Nephron progenitor cell (in vitro differentiated cells): ENCODE measurements around the gene ACTL7B.

Experiments used
- DNase-seq: peaks from one replicate; pipeline ENCODE4 v3.0.0; 2021
- H3K27ac Mint-ChIP-seq: 2 replicates; pipeline ENCODE4 v1.8.0; 2021; ENCODE audit warnings: mild to moderate bottlenecking, moderate library complexity, mixed read lengths
- H3K27me3 Mint-ChIP-seq: 2 replicates; pipeline ENCODE4 v1.8.0; 2021; ENCODE audit warnings: mild to moderate bottlenecking, low read depth, mixed read lengths; ENCODE audit not compliant: poor library complexity
- H3K36me3 Mint-ChIP-seq: 2 replicates; pipeline ENCODE4 v1.8.0; 2021; ENCODE audit warnings: low read depth, mixed read lengths
- H3K4me1 Mint-ChIP-seq: 2 replicates; pipeline ENCODE4 v1.8.0; 2021; ENCODE audit warnings: mixed read lengths
- H3K4me3 Mint-ChIP-seq: 2 replicates; pipeline ENCODE4 v1.8.0; 2021; ENCODE audit warnings: mild to moderate bottlenecking, moderate library complexity, mixed read lengths
- H3K9me3 Mint-ChIP-seq: 2 replicates; pipeline ENCODE4 v1.8.0; 2021; ENCODE audit warnings: mild to moderate bottlenecking, moderate library complexity, mixed read lengths
- CTCF ChIP-seq: fragments of 200-600 bp; sonication (generic); IDR thresholded peaks from 2 replicates; pipeline ENCODE4 v1.5.0; 2021; ENCODE audit warnings: antibody characterized with exemption

ACTL7B gene

DNA sequence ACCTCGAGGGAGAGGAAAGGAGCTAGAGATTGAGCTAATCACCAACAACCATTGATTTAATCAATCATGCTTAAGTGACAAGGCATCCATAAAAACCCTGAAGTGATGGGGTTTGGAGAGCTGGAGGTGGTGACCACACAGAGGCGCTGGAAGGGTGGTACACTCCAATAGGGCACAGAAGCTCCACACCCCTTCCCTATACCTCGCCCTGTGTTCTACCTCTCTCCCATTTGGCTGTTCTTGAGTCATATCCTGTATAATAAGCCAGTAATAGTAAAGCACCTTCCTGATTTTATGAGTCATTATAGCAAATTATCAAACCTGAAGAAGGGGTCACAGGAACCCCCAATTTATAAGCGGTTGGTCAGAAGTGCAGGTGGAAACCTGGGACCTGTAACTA lies 18.3 kb downstream of the ACTL7B start:
- H3K27ac Mint-ChIP-seq: no peak overlapping the region
- H3K27me3 Mint-ChIP-seq: peaks cover 4% of the 10 kb centered on the region
- H3K4me1 Mint-ChIP-seq: peaks cover 12% of the 10 kb centered on the region

GRCh38 chr9:108836781-108837180 lies 19.0 kb downstream of the ACTL7B start:
- Mint-ChIP-seq H3K9me3 (no peaks in the 10 kb centered on the region), H3K36me3 (no peaks in the 10 kb centered on the region), H3K4me3 (no peak overlapping the region), H3K27me3 (peaks cover 4% of the 10 kb centered on the region), H3K27ac (no peak overlapping the region), H3K4me1 (peaks cover 12% of the 10 kb centered on the region)
- DNase-seq: no peak
- TF ChIP-seq CTCF: no peak

More for the DNA sequence above, 18.3 kb downstream of the ACTL7B start:
- Mint-ChIP-seq H3K4me3 (no peak overlapping the region), H3K36me3 (no peaks in the 10 kb centered on the region), H3K9me3 (no peaks in the 10 kb centered on the region)
- no peak for TF ChIP-seq CTCF
- DNase-seq: no peak

GRCh38 chr9:108836319-108836718 lies 19.5 kb downstream of the ACTL7B start:
- peaks cover 4% of the 10 kb centered on the region for H3K27me3 Mint-ChIP-seq
- H3K9me3 Mint-ChIP-seq: no peaks in the 10 kb centered on the region
- H3K4me3 Mint-ChIP-seq: no peak overlapping the region
- H3K4me1 Mint-ChIP-seq: peaks cover 12% of the 10 kb centered on the region
- TF ChIP-seq CTCF: no peak
- DNase-seq: no peak
- no peaks in the 10 kb centered on the region for H3K36me3 Mint-ChIP-seq
- no peak overlapping the region for H3K27ac Mint-ChIP-seq

DNA sequence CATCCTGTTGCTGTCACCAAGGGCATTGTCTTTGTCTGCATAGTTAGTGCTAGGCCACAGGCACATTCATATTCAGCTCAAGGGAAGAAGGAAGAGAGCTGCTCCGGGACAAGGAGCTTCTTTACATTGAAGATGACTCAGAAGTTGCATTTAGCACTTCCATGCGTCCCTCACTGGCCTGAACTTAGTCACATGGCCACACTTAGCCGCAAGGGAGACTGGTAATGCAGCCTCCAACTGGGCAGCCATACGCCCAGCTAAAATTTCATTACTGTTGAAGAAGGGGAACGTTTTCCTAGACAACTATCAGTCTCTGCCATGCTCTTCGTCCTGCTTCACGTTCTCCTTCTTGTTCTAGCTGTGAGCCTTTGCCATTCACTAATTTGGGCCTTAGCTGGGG lies 20.0 kb downstream of the ACTL7B start:
- no peak for DNase-seq
- Mint-ChIP-seq H3K4me1 (peaks cover 12% of the 10 kb centered on the region), H3K27me3 (peaks cover 4% of the 10 kb centered on the region), H3K36me3 (no peaks in the 10 kb centered on the region), H3K9me3 (no peaks in the 10 kb centered on the region), H3K27ac (no peak overlapping the region), H3K4me3 (no peak overlapping the region)
- no peak for TF ChIP-seq CTCF

DNA sequence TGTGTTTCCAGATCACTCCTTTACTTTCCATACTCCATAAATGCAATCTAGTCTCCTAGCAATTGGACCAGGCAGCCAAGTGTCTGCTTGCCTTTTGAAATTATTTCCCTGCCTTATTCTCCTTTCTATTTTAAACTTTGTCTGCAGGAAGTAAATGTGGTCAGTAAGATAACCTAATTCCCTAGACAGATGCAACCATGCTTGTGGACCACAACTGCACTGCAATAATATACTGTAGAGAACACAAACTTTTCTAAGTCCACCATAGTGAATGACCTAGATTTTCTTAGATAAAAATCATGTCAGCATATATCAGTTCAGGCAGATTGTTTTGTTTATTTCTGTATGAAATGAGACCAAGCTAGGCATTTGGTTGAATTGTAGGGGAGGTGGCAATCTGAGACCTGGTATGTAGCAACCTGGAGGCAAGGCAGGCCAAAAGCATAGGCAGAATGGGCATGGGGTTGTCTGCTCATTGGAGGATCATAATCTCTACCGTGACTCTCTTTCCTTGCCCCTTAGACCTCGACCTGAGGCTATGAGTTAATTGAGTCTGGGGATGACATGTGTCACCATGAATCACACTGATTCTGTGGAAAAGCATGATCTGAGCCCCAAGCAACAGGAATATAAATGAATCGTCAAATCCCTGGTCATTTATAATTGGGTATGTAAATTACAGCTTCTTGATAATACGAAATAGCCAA lies 20.7 kb downstream of the ACTL7B start:
- H3K27ac Mint-ChIP-seq: no peak overlapping the region
- H3K36me3 Mint-ChIP-seq: no peaks in the 10 kb centered on the region
- peaks cover 4% of the 10 kb centered on the region for H3K27me3 Mint-ChIP-seq
- no peak for DNase-seq
- TF ChIP-seq CTCF: no peak
- H3K9me3 Mint-ChIP-seq: no peaks in the 10 kb centered on the region
- H3K4me3 Mint-ChIP-seq: no peak overlapping the region
- peaks cover 12% of the 10 kb centered on the region for H3K4me1 Mint-ChIP-seq

DNA sequence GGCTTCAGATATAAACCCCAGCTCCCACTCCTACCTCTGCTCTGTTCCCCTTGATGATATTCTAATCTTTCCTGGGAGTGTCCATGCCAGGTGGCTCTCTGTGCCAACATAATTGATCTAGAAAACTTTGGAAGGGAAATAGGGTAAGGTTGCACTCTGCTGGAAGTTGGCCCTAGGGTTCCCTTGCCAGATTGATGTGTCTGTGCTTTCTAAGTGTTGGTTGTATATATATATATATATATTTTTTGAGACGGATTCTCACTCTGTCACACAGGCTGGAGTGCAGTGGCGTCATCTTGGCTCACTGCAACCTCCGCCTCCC lies 23.6 kb downstream of the ACTL7B start:
- Mint-ChIP-seq H3K27ac (no peak overlapping the region), H3K36me3 (no peaks in the 10 kb centered on the region), H3K27me3 (no peaks in the 10 kb centered on the region), H3K9me3 (no peaks in the 10 kb centered on the region), H3K4me1 (peaks cover 12% of the 10 kb centered on the region), H3K4me3 (no peak overlapping the region)
- TF ChIP-seq CTCF: no peak
- DNase-seq: no peak
